ENCODE measurements around the gene HMHB1.

HMHB1 gene
- long read RNA-seq, result 0 reads

DNA sequence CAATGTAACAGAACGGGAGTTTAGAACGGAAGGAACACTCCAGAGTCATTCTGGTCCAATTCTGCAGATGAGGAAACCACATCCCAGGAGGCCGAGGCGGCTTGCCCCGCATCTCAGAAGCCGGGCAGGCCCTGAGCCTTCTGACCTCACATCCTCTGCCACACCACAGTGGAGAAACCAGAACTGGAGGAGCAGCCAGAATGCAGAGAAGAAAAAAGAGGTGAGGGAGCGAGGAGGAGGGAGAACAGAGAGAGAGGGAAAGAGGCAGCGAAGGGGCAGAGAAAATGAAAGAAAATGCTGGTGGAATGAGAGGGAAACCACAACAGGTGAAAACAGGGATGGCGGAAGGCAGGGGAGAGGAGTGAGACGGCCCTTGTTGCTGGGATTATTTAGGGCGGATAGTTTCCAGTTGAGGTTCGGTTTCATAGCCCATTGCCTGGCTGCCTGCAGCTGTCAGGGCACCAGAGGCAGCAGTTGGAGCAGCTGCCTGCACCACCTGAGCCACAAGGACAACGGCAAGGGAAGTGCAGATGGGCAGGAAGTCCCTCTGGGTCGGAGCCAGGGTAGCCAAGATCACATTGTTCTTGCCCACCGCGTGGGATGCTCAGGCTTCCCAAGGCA lies at the start of gene HMHB1:
Gene HMHB1, plus strand, starts transcription at position 77 of the 621 bp plus-strand sequence.
- no peak for DNase-seq (ENCODE audit: low read depth in 1 of 2, low spot score in 1 of 2)
- Histone ChIP-seq H3K4me3 (replicated peaks; ENCODE audit: insufficient read depth, low read length) (no peak within 1 kb of the TSS), H3K27me3 (ENCODE audit: insufficient read depth, poor library complexity, severe bottlenecking) (no peaks in the 10 kb centered on the region), H3K27ac (replicated peaks) (no peak within 1 kb of the TSS)
- TF ChIP-seq, protein P1, sequence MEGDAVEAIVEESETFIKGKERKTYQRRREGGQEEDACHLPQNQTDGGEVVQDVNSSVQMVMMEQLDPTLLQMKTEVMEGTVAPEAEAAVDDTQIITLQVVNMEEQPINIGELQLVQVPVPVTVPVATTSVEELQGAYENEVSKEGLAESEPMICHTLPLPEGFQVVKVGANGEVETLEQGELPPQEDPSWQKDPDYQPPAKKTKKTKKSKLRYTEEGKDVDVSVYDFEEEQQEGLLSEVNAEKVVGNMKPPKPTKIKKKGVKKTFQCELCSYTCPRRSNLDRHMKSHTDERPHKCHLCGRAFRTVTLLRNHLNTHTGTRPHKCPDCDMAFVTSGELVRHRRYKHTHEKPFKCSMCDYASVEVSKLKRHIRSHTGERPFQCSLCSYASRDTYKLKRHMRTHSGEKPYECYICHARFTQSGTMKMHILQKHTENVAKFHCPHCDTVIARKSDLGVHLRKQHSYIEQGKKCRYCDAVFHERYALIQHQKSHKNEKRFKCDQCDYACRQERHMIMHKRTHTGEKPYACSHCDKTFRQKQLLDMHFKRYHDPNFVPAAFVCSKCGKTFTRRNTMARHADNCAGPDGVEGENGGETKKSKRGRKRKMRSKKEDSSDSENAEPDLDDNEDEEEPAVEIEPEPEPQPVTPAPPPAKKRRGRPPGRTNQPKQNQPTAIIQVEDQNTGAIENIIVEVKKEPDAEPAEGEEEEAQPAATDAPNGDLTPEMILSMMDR (IDR thresholded peaks at IDR 0.05; ENCODE audit: insufficient read depth, low read length), result no peak
- TF ChIP-seq GABPA (IDR thresholded peaks at IDR 0.05; ENCODE audit: low read depth) (no peak), SPI1 (IDR thresholded peaks at IDR 0.05; ENCODE audit: borderline replicate concordance, low read depth) (no peak), POLR2AphosphoS5 (IDR thresholded peaks at IDR 0.05; ENCODE audit: low read depth) (no peak)
- TF ChIP-seq, protein P2, sequence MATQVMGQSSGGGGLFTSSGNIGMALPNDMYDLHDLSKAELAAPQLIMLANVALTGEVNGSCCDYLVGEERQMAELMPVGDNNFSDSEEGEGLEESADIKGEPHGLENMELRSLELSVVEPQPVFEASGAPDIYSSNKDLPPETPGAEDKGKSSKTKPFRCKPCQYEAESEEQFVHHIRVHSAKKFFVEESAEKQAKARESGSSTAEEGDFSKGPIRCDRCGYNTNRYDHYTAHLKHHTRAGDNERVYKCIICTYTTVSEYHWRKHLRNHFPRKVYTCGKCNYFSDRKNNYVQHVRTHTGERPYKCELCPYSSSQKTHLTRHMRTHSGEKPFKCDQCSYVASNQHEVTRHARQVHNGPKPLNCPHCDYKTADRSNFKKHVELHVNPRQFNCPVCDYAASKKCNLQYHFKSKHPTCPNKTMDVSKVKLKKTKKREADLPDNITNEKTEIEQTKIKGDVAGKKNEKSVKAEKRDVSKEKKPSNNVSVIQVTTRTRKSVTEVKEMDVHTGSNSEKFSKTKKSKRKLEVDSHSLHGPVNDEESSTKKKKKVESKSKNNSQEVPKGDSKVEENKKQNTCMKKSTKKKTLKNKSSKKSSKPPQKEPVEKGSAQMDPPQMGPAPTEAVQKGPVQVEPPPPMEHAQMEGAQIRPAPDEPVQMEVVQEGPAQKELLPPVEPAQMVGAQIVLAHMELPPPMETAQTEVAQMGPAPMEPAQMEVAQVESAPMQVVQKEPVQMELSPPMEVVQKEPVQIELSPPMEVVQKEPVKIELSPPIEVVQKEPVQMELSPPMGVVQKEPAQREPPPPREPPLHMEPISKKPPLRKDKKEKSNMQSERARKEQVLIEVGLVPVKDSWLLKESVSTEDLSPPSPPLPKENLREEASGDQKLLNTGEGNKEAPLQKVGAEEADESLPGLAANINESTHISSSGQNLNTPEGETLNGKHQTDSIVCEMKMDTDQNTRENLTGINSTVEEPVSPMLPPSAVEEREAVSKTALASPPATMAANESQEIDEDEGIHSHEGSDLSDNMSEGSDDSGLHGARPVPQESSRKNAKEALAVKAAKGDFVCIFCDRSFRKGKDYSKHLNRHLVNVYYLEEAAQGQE (IDR thresholded peaks at IDR 0.05; ENCODE audit: insufficient replicate concordance, low read depth), result no peak

DNA sequence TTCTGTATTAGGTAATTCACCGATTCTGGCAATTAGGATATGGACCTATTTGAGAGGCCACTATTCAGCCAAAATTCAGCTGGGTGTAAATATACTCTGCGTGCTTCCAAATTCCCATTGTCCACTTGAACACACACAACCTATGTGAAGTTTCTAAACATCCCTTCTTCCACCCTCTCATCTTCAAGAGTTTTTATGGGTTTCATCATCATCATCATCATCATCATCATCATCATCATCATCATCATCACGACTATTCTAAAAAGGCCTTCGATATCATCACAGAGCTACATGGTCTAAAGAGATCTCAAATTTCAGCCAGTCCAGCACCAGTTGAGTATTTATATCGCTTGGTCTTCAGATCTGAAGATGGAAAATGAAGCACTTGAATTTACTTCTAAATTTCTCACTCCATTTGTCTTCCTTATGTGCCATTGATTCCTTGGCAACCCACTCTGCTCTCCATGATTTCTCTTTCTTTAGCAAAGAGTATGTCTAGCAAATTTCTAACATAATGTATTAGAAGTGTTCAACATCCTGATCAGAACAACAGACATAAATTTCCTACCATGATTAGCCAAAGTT lies 49.2 kb upstream of the HMHB1 start:
- DNase-seq (ENCODE audit: low read depth in 1 of 2, low spot score in 1 of 2), result no peak
- Histone ChIP-seq H3K27me3 (ENCODE audit: insufficient read depth, poor library complexity, severe bottlenecking) (no peaks in the 10 kb centered on the region), H3K4me3 (replicated peaks; ENCODE audit: insufficient read depth, low read length) (no peak overlapping the region), H3K27ac (replicated peaks) (no peak overlapping the region)
- TF ChIP-seq, protein P2 (IDR thresholded peaks at IDR 0.05; ENCODE audit: insufficient replicate concordance, low read depth), result no peak
- TF ChIP-seq POLR2AphosphoS5 (IDR thresholded peaks at IDR 0.05; ENCODE audit: low read depth) (no peak), GABPA (IDR thresholded peaks at IDR 0.05; ENCODE audit: low read depth) (no peak), SPI1 (IDR thresholded peaks at IDR 0.05; ENCODE audit: borderline replicate concordance, low read depth) (no peak)
- TF ChIP-seq, protein P1 (IDR thresholded peaks at IDR 0.05; ENCODE audit: insufficient read depth, low read length), result no peak

- no peaks in the 10 kb centered on the region for H3K27me3 ChIP-seq (ENCODE audit: insufficient read depth, poor library complexity, severe bottlenecking)
- no peak for TF ChIP-seq POLR2AphosphoS5 (IDR thresholded peaks at IDR 0.05; ENCODE audit: low read depth)
- no peak overlapping the region for H3K27ac ChIP-seq (replicated peaks)
- DNase-seq (ENCODE audit: low read depth in 1 of 2, low spot score in 1 of 2), result no peak
- no peak overlapping the region for H3K4me3 ChIP-seq (replicated peaks; ENCODE audit: insufficient read depth, low read length)
These were observed 44.8 kb upstream of the HMHB1 start for GRCh38 chr5:143767162-143767561.

DNA sequence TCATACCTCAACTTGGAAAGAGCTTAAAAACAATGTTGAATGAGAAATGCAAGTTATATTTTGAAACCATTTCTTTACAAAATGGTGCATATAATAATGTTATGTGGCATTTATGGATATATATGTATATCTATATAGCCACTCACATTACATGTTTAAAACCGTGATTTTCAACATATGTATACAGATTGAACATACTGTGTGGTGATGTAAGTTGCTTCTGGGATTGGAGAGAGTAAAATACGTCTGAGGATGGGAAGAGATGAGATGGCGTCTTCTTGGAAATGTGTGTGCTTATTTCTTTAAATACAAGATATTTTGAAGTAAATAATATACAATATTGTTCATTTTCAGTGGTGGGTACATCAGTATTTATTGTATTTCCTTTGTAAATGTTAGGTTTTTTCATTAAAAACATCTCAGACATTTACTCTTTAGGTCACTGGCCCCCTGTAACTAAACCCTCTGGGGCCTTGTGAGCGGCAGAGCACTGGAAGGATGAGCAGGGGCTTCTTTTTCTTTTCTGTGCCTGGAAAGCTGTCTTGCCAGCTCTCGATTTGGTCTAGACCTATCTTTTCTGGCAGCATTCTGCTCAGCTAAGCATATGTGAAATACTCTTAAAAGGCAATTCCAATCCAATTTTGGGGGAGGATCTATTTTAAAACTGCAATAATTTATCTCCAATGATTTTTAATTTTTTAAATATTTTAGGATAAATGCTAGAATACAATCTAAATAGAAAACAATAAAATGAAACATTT lies 42.8 kb upstream of the HMHB1 start:
- no peak for TF ChIP-seq GABPA (IDR thresholded peaks at IDR 0.05; ENCODE audit: low read depth)
- no peak for TF ChIP-seq POLR2AphosphoS5 (IDR thresholded peaks at IDR 0.05; ENCODE audit: low read depth)
- no peak for TF ChIP-seq SPI1 (IDR thresholded peaks at IDR 0.05; ENCODE audit: borderline replicate concordance, low read depth)
- TF ChIP-seq, protein P1 (IDR thresholded peaks at IDR 0.05; ENCODE audit: insufficient read depth, low read length), result no peak
- TF ChIP-seq, protein P2 (IDR thresholded peaks at IDR 0.05; ENCODE audit: insufficient replicate concordance, low read depth), result no peak

More for the DNA sequence above, 42.8 kb upstream of the HMHB1 start:
- DNase-seq (ENCODE audit: low read depth in 1 of 2, low spot score in 1 of 2), result no peak
- Histone ChIP-seq H3K4me3 (replicated peaks; ENCODE audit: insufficient read depth, low read length) (no peak overlapping the region), H3K27ac (replicated peaks) (no peak overlapping the region), H3K27me3 (ENCODE audit: insufficient read depth, poor library complexity, severe bottlenecking) (no peaks in the 10 kb centered on the region)

Data from HL-60 (cell line).